Measurements from ENCODE around the gene PARN. TPM values are rescaled to one million over a fixed set of nuclear protein-coding genes. Genes with fewer than 3 reads are reported as not detected.

The PARN gene
- total RNA-seq, 6 experiments from 2014 or later: 12.1 to 28.0 (median 15.6) TPM

GRCh38 chr16:14485811-14486519, 144.1 kb downstream of the PARN start:
- intact Hi-C loops (cut with DNase I): no loop called here
- Histone ChIP-seq H3K4me1 (peaks cover 0 to 22% (median 9%) of the 10 kb centered on the region in 4 donors), H3K36me3 (peaks cover 0 to 6% (median 0%) of the 10 kb centered on the region in 4 donors), H3K27me3 (no peaks in the 10 kb centered on the region), H3K9me3 (no peaks in the 10 kb centered on the region), H3K4me3 (peak overlapping the region in 1 of 3 donors; percentile 54), H3K27ac (peak overlapping the region; percentile 43 to 73 (median 65))
- no peak for TF ChIP-seq POLR2A (IDR thresholded peaks at IDR 0.05)
- TF ChIP-seq CTCF (IDR thresholded peaks at IDR 0.05): no peak
- DNase-seq: no peak
- 82% methylated on average over 16 of the region's 16 CpGs for WGBS (ENCODE audit: insufficient coverage, low coverage, low lambda C conversion rate, missing lambda C conversion rate)
- ATAC-seq: peak; percentile 15 to 63 (median 40)

- intact Hi-C loops (cut with DNase I): no loop called here
- DNase-seq (no peak), ATAC-seq (no peak)
These were observed 144.9 kb downstream of the PARN start for GRCh38 chr16:14485121-14485551.

GRCh38 chr16:14483819-14484385, 146.2 kb downstream of the PARN start:
- no peak overlapping the region for H3K4me3 ChIP-seq
- TF ChIP-seq CTCF (IDR thresholded peaks at IDR 0.05) (no peak), POLR2A (IDR thresholded peaks at IDR 0.05) (no peak)
- 100% methylated on average over 4 of the region's 6 CpGs for WGBS (ENCODE audit: insufficient coverage, low coverage, low lambda C conversion rate, missing lambda C conversion rate)
- no peaks in the 10 kb centered on the region for H3K27me3 ChIP-seq
- H3K27ac ChIP-seq: no peak overlapping the region
- ATAC-seq (no peak), DNase-seq (no peak)
- intact Hi-C loops (cut with DNase I): no loop called here
- H3K36me3 ChIP-seq: peaks cover 0 to 6% (median 0%) of the 10 kb centered on the region in 4 donors
- peaks cover 0 to 18% (median 5%) of the 10 kb centered on the region in 4 donors for H3K4me1 ChIP-seq
- H3K9me3 ChIP-seq: no peaks in the 10 kb centered on the region

More at GRCh38 chr16:14485121-14485551, 144.9 kb downstream of the PARN start:
- no peak overlapping the region for H3K4me3 ChIP-seq
- peaks cover 0 to 18% (median 8%) of the 10 kb centered on the region in 4 donors for H3K4me1 ChIP-seq
- peaks cover 0 to 6% (median 0%) of the 10 kb centered on the region in 4 donors for H3K36me3 ChIP-seq
- TF ChIP-seq CTCF (IDR thresholded peaks at IDR 0.05) (no peak), POLR2A (IDR thresholded peaks at IDR 0.05) (no peak)
- H3K9me3 ChIP-seq: no peaks in the 10 kb centered on the region
- H3K27ac ChIP-seq: no peak overlapping the region
- H3K27me3 ChIP-seq: no peaks in the 10 kb centered on the region
- 100% methylated on average over 2 of the region's 2 CpGs for WGBS (ENCODE audit: insufficient coverage, low coverage, low lambda C conversion rate, missing lambda C conversion rate)

- Histone ChIP-seq H3K4me1 (peaks cover 0 to 17% (median 0%) of the 10 kb centered on the region in 4 donors), H3K4me3 (no peak overlapping the region), H3K27ac (no peak overlapping the region), H3K9me3 (no peaks in the 10 kb centered on the region), H3K36me3 (no peaks in the 10 kb centered on the region), H3K27me3 (no peaks in the 10 kb centered on the region)
- DNase-seq (no peak), ATAC-seq (no peak)
- 80% methylated on average over 1 of the region's 1 CpG for WGBS (ENCODE audit: insufficient coverage, low coverage, low lambda C conversion rate, missing lambda C conversion rate)
- intact Hi-C loops (cut with DNase I): no loop called here
- TF ChIP-seq POLR2A (IDR thresholded peaks at IDR 0.05): no peak
- no peak for TF ChIP-seq CTCF (IDR thresholded peaks at IDR 0.05)
These were observed 153.9 kb downstream of the PARN start for GRCh38 chr16:14476183-14476582.

Data from right lobe of liver (tissue), 6 donors.